Activated gamma-delta T cell (primary cell): ENCODE measurements around the gene CAMK2A.

Experiments used
- DNase-seq: peaks from one replicate; lab custom pipeline; 2025; lab: John Stamatoyannopoulos, UW

The CAMK2A gene

GRCh38 chr5:150300496-150301169 lies 11.1 kb upstream of the CAMK2A start:
- DNase-seq: no peak

GRCh38 chr5:150299571-150300327 lies 10.2 kb upstream of the CAMK2A start:
- DNase-seq: no peak

GRCh38 chr5:150298701-150299451 lies 9.3 kb upstream of the CAMK2A start:
- no peak for DNase-seq

GRCh38 chr5:150297934-150298595 lies 8.5 kb upstream of the CAMK2A start:
- no peak for DNase-seq

- DNase-seq: no peak
Observed at GRCh38 chr5:150297236-150297890, 7.8 kb upstream of the CAMK2A start.

GRCh38 chr5:150296496-150296895 lies 6.9 kb upstream of the CAMK2A start:
- no peak for DNase-seq

GRCh38 chr5:150295741-150296486 lies 6.3 kb upstream of the CAMK2A start:
- no peak for DNase-seq

- no peak for DNase-seq
Observed at GRCh38 chr5:150295172-150295634, 5.6 kb upstream of the CAMK2A start.

- DNase-seq: no peak
Observed at GRCh38 chr5:150294551-150295071, 5.0 kb upstream of the CAMK2A start.

- DNase-seq: no peak
Observed at GRCh38 chr5:150293091-150293941, 3.7 kb upstream of the CAMK2A start.

- DNase-seq: no peak
Observed at GRCh38 chr5:150291388-150292385, 2.1 kb upstream of the CAMK2A start.

GRCh38 chr5:150288791-150289190 lies 782 bp downstream of the CAMK2A start:
- DNase-seq: no peak

GRCh38 chr5:150288361-150288760 lies 1.2 kb downstream of the CAMK2A start:
- no peak for DNase-seq

- DNase-seq: no peak
Observed at GRCh38 chr5:150286820-150287219, 2.8 kb downstream of the CAMK2A start.

GRCh38 chr5:150285114-150285513 lies 4.5 kb downstream of the CAMK2A start:
- no peak for DNase-seq

- DNase-seq: no peak
Observed at GRCh38 chr5:150284311-150284710, 5.3 kb downstream of the CAMK2A start.

GRCh38 chr5:150283904-150284303 lies 5.7 kb downstream of the CAMK2A start:
- no peak for DNase-seq

GRCh38 chr5:150281987-150282386 lies 7.6 kb downstream of the CAMK2A start:
- DNase-seq: no peak
